ENCODE results near the gene ANKRD50.

ANKRD50 gene

GRCh38 chr4:124748965-124749364, 36.4 kb upstream of the ANKRD50 start:
- peaks cover 5% of the 10 kb centered on the region for H3K4me1 Mint-ChIP-seq
- no peaks in the 10 kb centered on the region for H3K27me3 Mint-ChIP-seq (ENCODE audit: low read depth, poor library complexity)
- H3K36me3 Mint-ChIP-seq (ENCODE audit: low read depth): peaks cover 4% of the 10 kb centered on the region
- TF ChIP-seq CTCF (IDR thresholded peaks at IDR 0.05): no peak
- DNase-seq: no peak
- no peaks in the 10 kb centered on the region for H3K9me3 Mint-ChIP-seq
- no peak overlapping the region for H3K27ac Mint-ChIP-seq
- H3K4me3 Mint-ChIP-seq: no peak overlapping the region

GRCh38 chr4:124745985-124746801, 33.7 kb upstream of the ANKRD50 start:
- Mint-ChIP-seq H3K27me3 (ENCODE audit: low read depth, poor library complexity) (no peaks in the 10 kb centered on the region), H3K4me1 (peaks cover 5% of the 10 kb centered on the region)

GRCh38 chr4:124743711-124744110, 31.2 kb upstream of the ANKRD50 start:
- Mint-ChIP-seq H3K4me1 (peaks cover 11% of the 10 kb centered on the region), H3K27ac (no peak overlapping the region), H3K4me3 (no peak overlapping the region), H3K9me3 (no peaks in the 10 kb centered on the region), H3K27me3 (ENCODE audit: low read depth, poor library complexity) (peaks cover 4% of the 10 kb centered on the region), H3K36me3 (ENCODE audit: low read depth) (no peaks in the 10 kb centered on the region)
- no peak for DNase-seq
- TF ChIP-seq CTCF (IDR thresholded peaks at IDR 0.05): no peak

More at GRCh38 chr4:124745985-124746801, 33.7 kb upstream of the ANKRD50 start:
- no peak overlapping the region for H3K4me3 Mint-ChIP-seq
- TF ChIP-seq CTCF (IDR thresholded peaks at IDR 0.05): no peak
- H3K9me3 Mint-ChIP-seq: no peaks in the 10 kb centered on the region
- peaks cover 4% of the 10 kb centered on the region for H3K36me3 Mint-ChIP-seq (ENCODE audit: low read depth)
- no peak for DNase-seq
- H3K27ac Mint-ChIP-seq: no peak overlapping the region

- no peak overlapping the region for H3K4me3 Mint-ChIP-seq
- peaks cover 6% of the 10 kb centered on the region for H3K4me1 Mint-ChIP-seq
- no peak for TF ChIP-seq CTCF (IDR thresholded peaks at IDR 0.05)
- no peak overlapping the region for H3K27ac Mint-ChIP-seq
- DNase-seq: no peak
- no peaks in the 10 kb centered on the region for H3K9me3 Mint-ChIP-seq
- peaks cover 4% of the 10 kb centered on the region for H3K27me3 Mint-ChIP-seq (ENCODE audit: low read depth, poor library complexity)
- no peaks in the 10 kb centered on the region for H3K36me3 Mint-ChIP-seq (ENCODE audit: low read depth)
Observed at GRCh38 chr4:124740501-124740900, 28.0 kb upstream of the ANKRD50 start.

- Mint-ChIP-seq H3K27me3 (ENCODE audit: low read depth, poor library complexity) (peaks cover 4% of the 10 kb centered on the region), H3K4me3 (no peak overlapping the region), H3K36me3 (ENCODE audit: low read depth) (no peaks in the 10 kb centered on the region), H3K27ac (no peak overlapping the region), H3K4me1 (peaks cover 6% of the 10 kb centered on the region), H3K9me3 (no peaks in the 10 kb centered on the region)
- no peak for DNase-seq
- TF ChIP-seq CTCF (IDR thresholded peaks at IDR 0.05): no peak
Observed at GRCh38 chr4:124738994-124739393, 26.5 kb upstream of the ANKRD50 start.

GRCh38 chr4:124737619-124738018, 25.1 kb upstream of the ANKRD50 start:
- Mint-ChIP-seq H3K4me3 (no peak overlapping the region), H3K36me3 (ENCODE audit: low read depth) (no peaks in the 10 kb centered on the region), H3K9me3 (no peaks in the 10 kb centered on the region), H3K27me3 (ENCODE audit: low read depth, poor library complexity) (peaks cover 4% of the 10 kb centered on the region), H3K4me1 (peaks cover 6% of the 10 kb centered on the region), H3K27ac (no peak overlapping the region)
- TF ChIP-seq CTCF (IDR thresholded peaks at IDR 0.05): no peak
- no peak for DNase-seq
